GM19397 (cell line): Measurements from ENCODE around the gene CXCR5.
"Not testable (repeated sequence)": the region's sequence is repeated elsewhere in the genome, so short reads cannot be mapped to it uniquely, and the experiment has no call there.

Experiments
- ATAC-seq: cut with Tn5 transposase; IDR thresholded peaks from one replicate; pipeline ENCODE4 v1.9.1; 2021; ENCODE audit warnings: mild to moderate bottlenecking, moderate library complexity; ENCODE audit not compliant: unreplicated experiment

Gene CXCR5, protein sequence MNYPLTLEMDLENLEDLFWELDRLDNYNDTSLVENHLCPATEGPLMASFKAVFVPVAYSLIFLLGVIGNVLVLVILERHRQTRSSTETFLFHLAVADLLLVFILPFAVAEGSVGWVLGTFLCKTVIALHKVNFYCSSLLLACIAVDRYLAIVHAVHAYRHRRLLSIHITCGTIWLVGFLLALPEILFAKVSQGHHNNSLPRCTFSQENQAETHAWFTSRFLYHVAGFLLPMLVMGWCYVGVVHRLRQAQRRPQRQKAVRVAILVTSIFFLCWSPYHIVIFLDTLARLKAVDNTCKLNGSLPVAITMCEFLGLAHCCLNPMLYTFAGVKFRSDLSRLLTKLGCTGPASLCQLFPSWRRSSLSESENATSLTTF

DNA sequence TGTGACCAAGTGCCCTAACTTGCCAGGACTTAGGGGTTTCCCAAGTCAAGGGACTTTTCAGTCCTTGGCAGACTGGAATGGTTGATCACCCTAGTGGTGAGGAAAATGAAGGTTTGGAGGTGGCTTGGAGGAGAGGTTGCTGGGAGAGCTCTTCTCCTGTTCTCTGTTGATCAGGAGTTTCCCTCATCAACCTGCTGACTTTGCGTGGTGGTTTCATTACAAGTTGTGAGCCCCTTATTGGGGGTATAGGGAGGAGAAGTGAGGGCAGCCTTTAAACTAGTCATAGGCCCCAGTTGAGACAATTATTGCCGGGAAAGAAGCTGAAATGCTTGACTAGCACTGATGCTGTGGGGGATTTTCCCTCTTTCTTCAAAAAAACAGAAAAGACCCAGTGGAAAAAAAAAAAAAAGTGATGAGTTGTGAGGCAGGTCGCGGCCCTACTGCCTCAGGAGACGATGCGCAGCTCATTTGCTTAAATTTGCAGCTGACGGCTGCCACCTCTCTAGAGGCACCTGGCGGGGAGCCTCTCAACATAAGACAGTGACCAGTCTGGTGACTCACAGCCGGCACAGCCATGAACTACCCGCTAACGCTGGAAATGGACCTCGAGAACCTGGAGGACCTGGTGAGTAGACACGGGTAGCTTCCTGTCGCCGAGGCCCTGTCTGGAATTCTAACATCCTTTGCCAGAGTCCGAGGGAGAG lies at the start of gene CXCR5:
CXCR5 (plus strand) TSS at position 525 of the 704 bp plus-strand sequence; CDS start at position 575, 50 bp downstream.
- peak; percentile 73 for ATAC-seq

DNA sequence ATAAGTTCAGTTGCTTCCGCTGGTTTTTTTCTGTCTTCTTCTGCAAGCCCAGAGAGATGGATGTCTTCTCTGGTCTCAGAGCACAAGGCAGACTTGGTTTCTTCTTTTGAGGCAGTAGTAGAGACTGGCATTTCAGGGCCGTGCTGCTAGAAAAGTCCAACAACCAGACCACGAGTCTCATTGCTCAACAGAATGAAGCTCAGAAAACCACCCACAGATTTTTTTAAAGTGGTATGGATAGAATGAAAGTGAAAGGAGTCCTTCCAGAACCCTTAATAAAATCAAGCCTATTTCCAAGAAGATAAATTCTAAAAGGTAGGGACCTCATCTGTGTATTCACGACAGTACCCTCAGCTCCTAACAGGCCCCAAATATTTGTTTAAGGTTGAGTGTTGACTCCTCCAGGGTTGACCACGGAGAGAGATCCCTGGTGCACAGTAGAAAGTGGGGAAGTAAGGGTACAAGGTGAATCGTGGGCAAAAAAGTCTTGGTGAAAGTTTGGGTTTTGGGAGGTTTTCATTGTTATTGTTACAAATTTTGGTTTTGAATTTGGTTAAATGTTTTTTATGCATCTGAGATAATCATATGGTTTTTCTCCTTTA lies 49.2 kb upstream of the CXCR5 start:
- ATAC-seq: no peak

DNA sequence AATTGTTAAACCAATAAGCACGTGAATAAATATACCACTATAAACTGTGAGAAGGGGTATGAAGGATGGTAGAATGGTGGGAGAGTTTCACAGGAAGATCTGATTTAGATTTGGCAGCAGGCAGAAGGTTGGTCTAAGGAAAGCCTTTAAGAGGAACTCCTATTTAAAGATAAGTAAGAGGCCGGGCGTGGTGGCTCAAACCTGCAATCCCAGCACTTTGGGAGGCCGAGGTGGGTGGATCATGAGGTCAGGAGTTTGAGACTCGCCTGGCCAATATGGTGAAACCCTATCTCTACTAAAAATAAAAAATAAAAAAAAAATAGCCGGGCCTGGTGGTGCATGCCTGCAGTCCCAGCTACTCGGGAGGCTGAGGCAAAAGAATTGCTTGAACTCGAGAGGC lies 45.8 kb upstream of the CXCR5 start:
- ATAC-seq: no peak

DNA sequence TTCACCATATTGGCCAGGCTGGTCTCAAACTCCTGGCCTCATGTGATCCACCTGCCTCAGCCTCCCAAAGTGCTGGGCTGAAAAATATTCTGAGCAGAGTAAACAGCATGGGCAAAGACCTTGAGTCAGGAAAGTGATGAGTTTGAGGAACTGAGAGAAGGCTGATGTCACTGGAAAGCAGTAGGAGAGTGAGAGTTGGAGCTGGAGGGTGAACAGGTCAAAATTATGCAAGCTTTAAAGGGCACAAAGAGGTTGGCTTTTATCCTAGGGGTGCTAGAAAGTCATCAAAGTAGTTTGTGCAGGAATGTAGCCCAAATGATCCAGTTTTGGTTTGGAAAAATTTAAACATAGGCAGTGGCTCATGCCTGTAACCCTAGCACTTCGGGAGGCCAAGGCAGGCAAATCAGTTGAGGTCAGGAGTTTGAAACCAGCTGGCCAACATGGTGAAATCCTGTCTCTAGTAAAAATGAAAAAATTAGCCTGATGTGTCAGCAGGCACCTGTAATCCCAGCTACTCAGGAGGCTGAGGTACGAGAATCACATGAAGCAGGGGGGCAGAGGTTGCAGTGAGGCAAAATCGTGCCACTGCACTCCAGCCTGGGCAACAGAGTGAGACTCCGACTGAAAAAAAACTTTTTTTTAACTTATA lies 44.7 kb upstream of the CXCR5 start:
- no peak for ATAC-seq

DNA sequence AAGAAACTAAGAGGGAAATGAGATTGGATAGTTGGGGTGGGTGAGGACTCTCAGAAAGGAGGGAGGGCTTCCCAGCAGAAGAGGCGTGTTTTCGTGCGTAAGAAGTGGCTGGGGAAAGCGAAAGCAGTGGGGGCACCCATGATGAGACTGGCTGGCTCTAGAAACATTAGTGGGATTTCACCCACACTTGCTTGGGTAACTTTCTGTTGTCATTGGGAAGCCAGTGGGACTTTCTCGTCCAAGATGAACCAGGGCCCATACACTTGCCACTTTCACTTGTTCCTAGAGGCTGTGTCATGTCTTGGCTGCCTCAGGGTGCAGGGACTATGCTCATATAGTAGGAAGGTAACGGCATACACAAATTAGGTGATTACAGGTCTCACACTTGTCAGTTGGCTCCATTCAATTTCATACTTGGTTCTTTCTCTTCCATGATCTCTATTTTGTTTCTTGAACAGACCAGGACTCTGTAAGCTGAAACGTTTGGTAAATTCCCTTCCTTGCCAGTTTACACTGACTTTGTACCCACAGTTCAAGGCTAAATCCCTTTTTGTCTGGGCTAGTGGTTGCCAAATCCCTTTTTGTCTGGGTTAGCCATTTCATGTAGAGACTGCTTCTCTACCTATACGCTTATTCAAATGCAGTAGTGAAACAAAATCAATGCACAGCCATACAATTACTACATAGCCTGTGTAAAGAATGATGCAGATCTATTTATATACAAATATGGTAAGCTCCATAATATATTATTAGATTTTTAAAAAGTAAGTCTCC lies 42.0 kb upstream of the CXCR5 start:
- ATAC-seq: no peak

DNA sequence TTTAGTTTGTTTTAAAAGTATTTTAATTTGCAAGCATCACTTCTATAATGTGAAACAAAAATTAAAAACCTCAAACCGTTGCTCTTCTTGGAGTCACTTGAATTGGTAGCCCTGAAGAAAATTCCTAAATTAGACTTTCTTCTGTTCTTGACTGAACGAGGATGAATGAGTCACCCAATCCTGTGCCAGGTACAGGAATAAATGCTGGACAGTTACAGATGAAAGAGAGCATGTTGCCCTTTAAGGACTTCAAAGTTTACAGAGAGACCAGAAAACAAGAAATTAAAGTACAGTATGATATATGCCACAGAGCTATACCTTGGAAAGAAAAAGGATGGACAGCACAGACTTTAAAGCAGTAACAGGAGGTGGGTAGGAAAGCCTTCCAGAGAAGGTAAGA lies 41.3 kb upstream of the CXCR5 start:
- no peak for ATAC-seq

DNA sequence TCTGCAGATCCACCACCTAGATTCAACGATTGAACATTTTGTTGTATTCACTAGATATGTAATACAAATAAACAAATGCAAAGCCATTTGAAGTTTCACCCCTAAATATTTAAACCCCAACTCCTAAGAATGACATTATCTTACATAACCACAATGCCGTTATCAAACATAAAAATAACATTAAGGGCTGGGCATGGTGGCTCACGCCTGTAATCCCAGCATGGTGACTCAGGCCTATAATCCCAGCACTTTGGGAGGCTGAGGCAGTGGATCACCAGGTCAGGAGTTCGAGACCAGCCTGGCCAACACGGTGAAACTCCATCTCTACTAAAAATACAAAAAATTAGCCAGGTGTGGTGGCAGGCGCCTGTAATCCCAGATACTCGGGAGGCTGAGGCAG lies 40.8 kb upstream of the CXCR5 start:
- ATAC-seq: not testable (repeated sequence)

DNA sequence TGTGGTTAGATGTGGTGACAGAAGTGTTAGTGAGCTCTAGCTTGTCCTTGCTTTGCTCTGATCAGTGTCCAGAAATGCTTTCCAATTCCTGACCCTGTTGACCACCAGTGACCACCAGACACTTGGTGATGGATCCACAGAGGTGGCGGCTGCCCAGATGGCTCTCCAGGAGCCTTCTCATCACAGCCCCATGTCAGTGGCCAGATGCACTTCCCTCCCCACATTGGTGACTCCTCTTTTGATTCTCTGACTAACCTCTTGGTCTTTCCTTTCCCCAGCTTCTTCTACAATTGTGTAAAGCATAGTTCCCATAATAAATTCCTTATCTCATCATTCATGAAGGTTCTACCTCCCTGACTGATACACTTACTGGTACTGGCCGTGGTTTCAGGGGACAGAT lies 40.1 kb upstream of the CXCR5 start:
- no peak for ATAC-seq

DNA sequence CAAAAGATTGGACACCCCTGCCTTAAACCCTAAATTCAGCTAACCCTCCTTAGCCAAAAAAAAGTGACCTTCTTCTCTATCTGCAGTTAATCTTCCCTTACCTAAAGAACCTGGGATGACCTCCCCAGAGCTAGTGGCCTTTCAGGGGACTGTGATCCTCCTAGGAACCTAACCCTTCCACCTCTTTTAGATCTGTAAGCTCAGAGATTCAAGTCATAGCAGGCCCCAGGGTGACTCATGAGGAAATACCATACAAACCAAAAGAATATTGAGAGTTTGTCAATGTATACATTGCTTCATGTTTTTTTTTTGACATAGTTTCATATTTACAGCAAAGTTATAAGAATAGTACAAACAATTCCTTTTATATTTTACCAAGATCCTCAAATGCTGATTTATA lies 38.3 kb upstream of the CXCR5 start:
- ATAC-seq: no peak

DNA sequence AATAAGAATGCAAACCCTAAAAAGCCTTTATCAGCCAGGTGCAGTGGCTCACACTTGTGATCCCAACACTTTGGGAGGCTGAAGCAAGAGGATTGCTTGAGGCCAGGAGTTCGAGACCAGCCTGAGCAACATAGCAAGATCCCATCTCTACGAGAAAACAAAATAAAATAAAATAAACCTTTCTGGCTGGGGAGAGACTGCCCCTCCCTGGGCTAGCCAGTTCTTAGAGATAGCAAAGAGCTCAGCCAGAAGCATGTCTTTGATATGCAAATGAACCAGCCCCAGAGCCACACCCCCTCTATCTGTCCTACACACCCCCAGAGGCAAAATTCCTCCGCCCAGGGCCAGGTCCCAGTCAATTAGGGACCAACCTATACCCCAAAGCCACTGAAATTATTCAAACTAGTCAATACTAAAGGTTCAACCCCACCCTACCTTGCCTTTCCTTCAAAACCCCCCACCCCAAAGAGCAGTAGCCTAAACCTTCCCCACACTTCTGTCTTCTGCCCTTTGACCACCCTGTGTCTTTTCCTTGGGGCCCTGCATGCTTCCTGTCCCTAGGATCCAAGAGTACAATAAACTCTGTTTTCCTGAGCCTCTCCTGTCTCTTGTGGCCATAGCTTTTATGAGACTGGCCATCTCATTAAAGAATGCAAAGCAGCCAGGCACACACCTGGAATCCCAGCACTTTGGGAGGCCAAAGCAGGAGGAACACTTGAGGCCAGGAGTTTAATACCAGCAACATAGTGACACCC lies 37.3 kb upstream of the CXCR5 start:
- no peak for ATAC-seq

DNA sequence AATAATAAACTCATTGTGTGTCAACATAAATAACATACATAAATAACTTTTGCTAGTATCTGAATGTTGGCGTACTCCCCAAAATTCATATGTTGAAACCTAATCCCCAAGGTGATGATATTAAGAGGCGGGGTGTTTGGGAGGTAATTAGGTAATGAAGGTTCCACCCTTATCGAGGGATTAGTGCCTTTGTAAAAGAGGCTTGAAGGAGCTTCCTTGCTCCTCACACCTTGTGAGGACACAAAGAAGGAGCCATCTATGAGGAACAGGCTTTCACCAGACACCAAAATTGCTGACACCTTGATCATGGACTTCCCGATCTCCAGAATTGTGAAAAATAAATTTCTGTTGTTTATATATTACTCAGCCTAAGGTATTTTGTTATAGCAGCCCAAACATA lies 33.9 kb upstream of the CXCR5 start:
- no peak for ATAC-seq

DNA sequence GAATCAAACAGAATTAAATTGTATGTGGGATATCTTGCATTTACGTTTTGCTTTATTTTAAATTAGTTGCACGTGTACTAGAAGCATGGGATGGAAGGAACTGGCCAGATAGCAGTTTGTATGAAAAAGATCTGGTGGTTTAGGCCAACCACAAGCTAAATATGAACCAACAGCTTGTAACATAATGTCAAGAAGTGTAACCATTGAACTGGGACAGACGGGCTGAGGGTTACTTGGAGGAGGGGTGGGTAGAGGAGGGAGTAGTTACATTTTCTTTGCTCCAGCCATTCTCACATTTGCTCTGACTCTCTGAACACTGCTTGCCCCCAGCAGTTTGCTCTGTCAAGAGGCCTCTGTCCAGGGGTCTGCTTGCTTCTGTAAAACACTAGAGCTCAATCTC lies 31.7 kb upstream of the CXCR5 start:
- peak; percentile 66 for ATAC-seq

DNA sequence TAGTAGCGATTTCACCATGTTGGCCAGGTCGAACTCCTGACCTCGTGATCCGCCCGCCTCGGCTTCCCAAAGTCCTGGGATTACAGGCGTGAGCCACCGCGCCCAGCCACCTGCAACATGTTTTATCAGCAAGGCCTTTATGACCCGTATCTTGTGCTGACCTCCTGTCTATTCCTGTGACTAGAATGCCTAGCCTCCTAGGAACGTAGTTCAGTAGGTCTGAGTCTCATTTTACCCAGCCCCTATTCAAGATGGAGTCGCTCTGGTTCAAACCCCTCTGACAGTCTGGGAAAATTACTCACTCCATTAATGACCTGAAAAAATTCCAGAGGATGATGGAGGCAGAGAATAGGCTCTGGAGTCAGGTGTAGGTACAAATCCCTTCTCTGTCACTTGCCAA lies 30.0 kb upstream of the CXCR5 start:
- no peak for ATAC-seq

DNA sequence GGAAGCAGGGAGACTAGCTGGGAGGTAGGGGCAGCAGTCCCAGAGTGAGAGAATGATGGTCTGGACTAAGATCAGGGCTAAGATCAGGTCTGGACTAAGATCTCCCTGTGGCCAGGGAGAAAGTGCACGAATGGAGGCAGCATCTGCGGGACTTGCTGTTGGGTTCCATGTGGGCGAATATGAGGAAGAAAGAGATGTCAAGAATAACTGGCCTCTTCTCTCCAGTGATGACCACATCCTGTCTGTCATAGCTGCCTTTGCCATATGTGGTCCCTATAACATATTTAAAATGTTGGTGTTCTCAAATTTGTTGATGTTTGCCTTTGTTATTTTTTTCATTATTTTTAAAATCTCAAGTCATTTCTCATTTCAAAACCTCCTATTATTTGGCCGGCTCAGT lies 27.4 kb upstream of the CXCR5 start:
- ATAC-seq: no peak

DNA sequence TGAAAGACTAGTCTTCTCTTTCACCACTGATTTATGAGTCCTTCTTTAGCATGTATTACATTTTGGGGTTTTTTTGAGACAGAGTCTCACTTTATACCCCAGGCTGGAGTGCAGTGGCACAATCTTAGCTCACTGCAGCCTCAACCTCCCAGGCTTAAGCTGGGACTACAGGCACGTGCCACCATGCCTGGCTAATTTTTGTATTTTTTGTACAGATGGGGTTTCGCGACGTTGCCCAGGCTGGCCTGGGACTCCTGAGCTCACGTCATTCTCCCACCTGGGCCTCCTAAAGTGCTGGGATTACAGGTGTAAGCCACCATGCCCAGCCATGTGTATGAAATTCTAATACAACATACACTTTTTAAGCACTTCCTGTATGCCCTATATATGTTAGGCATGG lies 26.3 kb upstream of the CXCR5 start:
- ATAC-seq: no peak

DNA sequence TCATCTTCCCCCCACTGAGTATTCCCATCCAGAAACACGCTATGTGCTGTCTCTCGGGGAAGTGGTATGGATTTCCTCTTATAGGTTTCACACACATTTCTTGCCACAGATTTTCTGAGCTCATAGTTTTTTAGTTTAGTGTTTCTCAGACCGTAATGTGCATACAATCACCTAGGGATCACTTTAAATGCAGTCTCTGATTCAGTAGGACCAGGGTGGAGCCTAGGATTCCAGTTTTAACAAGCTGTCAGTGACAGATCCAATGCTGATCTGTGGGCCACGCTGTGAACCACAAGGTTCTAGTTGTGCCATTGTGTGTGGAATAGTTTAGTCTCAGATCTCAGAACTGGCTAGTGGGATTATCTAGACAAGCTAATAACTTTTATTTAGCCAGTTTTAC lies 23.7 kb upstream of the CXCR5 start:
- no peak for ATAC-seq

DNA sequence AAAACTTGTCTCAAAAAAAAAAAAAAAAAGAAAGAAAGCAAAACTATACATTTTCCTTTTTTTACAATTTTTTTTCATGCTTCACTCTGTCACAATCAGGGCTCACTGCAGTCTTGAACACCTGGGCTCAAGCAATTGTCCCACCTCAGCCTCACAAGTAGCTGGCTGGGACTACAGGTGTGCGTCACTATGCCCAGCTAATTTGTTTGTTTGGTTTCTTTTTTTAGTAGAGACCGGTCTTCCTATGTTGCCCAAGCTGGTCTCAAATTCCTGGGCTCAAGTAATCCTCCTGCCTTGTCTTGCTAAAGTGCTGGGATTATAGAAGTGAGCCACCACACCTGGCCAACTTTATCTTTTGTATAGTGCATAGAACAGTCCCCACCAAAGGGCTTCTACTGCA lies 15.0 kb upstream of the CXCR5 start:
- no peak for ATAC-seq

DNA sequence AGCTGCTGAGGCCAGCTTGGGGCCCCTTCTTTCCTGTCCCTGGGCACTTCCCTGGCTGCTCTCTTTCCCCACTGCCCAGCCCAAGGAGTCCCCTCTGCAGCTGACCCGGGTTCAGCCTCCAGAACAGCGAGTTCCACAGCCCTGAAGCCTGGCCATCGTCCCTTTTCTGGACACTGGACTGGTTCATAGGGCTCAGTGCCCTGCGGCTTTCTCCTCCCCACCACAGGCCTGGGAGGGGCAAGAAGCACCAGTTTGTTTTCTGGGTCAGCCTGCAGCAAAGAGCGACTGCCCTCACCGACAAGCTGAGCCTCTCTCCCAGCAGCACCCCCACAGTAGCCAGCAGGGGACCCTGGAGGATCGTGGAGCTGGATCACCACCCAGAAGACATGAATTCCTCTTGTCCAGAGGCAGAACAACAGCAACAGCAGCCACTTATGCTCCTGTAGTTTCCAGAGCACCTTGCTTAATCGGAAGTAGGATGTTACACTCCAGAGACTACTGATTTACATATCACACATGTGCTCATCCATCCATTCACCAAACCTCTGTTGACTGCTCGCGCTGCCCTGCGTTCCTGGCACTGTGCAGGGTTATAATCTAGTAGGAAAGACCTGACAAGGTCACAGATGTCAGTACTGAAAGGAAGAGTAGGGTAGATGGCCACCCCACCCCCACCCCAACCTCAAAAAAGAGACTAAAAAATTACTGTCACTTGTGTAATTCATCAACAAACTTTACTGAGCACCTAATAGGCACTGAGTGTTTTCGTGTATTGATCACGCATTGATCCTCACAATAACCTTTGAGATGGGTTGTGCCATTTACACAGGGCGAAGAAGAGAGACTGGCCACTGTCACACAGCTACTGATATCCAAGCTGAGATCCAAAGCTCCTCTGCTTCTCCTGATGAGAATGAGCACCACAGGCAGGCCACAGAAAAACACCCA lies 13.0 kb upstream of the CXCR5 start:
- peak; percentile 57 for ATAC-seq

DNA sequence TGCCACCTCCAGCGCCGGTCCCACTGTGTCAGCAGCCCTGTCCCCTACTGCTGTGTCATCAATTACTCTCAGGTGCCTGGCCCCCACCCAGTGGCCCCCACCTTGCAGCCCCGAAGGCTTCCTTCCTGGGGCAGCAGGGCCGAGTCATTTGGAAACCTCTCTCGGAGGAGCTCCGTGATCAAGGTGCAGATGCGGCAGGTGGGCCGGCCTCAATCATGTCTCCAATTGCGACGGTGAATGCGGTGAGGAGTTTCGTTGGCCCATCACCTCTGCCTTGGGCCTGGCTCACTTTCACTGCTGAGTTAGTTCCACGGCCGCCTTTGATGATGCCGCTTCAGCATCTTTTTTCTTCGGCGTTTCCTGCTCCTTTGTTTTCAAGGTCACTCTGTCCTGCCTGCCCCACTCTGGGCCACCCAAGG lies 11.3 kb upstream of the CXCR5 start:
- no peak for ATAC-seq
